CD14-positive monocyte (primary cell): ENCODE results near the gene SASS6. TPM values are rescaled to one million over a fixed set of nuclear protein-coding genes. Genes with fewer than 3 reads are reported as not detected.
A peak's percentile ranks its signal among the peaks of the same experiment; 100 is the strongest.

ENCODE experiments used
- DNase-seq, 3 donors: peaks; one replicate each; pipeline ENCODE4 v3.0.0-alpha.2; 2011 to 2022
- H2AFZ ChIP-seq: 2 replicates; pipeline ENCODE4 v1.6.0; 2012; ENCODE audit warnings: mild to moderate bottlenecking, low read depth, low read length, inconsistent platforms; ENCODE audit not compliant: insufficient read depth, poor library complexity, severe bottlenecking
- H3K27ac ChIP-seq, 2 donors: 1 replicate in 1 of 2; 2 replicates in 1 of 2; pipeline ENCODE4 v1.5.1; 2012 to 2013; ENCODE audit warnings: low read length in 2 of 2, control low read depth in 1 of 2, inconsistent platforms in 1 of 2, low read depth in 1 of 2, mild to moderate bottlenecking in 1 of 2
- H3K27me3 ChIP-seq, 2 donors: one replicate each; pipeline versions ENCODE4 v1.6.0 to v1.6.1; 2011 to 2013; ENCODE audit warnings: low read length in 2 of 2; ENCODE audit not compliant: control insufficient read depth in 2 of 2, insufficient read depth in 2 of 2
- H3K36me3 ChIP-seq, 2 donors: replicated peaks in 1 of 2; 1 replicate in 1 of 2; 2 replicates in 1 of 2; pipeline versions ENCODE4 v1.5.1 to v1.6.1; 2012 to 2013; ENCODE audit warnings: low read length in 2 of 2, control low read depth in 1 of 2, inconsistent platforms in 1 of 2, mild to moderate bottlenecking in 1 of 2; ENCODE audit not compliant: insufficient read depth in 2 of 2, control insufficient read depth in 1 of 2
- H3K4me1 ChIP-seq, 2 donors: 1 replicate in 1 of 2; 2 replicates in 1 of 2; pipeline versions ENCODE4 v1.5.1 to v1.6.1; 2012 to 2013; ENCODE audit warnings: low read length in 2 of 2, control low read depth in 1 of 2, inconsistent platforms in 1 of 2, mild to moderate bottlenecking in 1 of 2, moderate library complexity in 1 of 2; ENCODE audit not compliant: insufficient read depth in 2 of 2, control insufficient read depth in 1 of 2
- H3K4me2 ChIP-seq: replicated peaks from 2 replicates; pipeline ENCODE3; 2012; ENCODE audit warnings: low read length, moderate library complexity, mild to moderate bottlenecking; ENCODE audit not compliant: poor library complexity, severe bottlenecking; ENCODE audit errors: extremely low read depth
- H3K4me3 ChIP-seq, 3 experiments: fragments of 200-600 bp in 1 of 3; sonication (generic) in 1 of 3; replicated peaks in 1 of 3; 1 replicate in 2 of 3; 2 replicates in 1 of 3; pipeline ENCODE4 v1.5.1; 2011 to 2013; ENCODE audit warnings: low read length in 3 of 3, mild to moderate bottlenecking in 3 of 3, control low read depth in 2 of 3, low read depth in 2 of 3, inconsistent platforms in 1 of 3, moderate library complexity in 1 of 3
- H3K79me2 ChIP-seq: 2 replicates; pipeline ENCODE4 v1.6.0; 2012; ENCODE audit warnings: mild to moderate bottlenecking, control low read depth, inconsistent platforms, low read length, moderate library complexity; ENCODE audit not compliant: insufficient read depth
- H3K9ac ChIP-seq: 2 replicates; pipeline ENCODE4 v1.6.0; 2017; ENCODE audit warnings: low read length, mild to moderate bottlenecking; ENCODE audit not compliant: insufficient read depth, poor library complexity, severe bottlenecking
- H3K9me3 ChIP-seq, 2 donors: replicated peaks in 1 of 2; 1 replicate in 1 of 2; 2 replicates in 1 of 2; pipeline versions ENCODE4 v1.5.1 to v1.6.1; 2012 to 2013; ENCODE audit warnings: low read length in 2 of 2, control low read depth in 1 of 2; ENCODE audit not compliant: control insufficient read depth in 1 of 2, insufficient read depth in 1 of 2
- H4K20me1 ChIP-seq: 2 replicates; pipeline ENCODE4 v1.6.0; 2012; ENCODE audit warnings: mild to moderate bottlenecking, low read length, control low read depth, moderate library complexity; ENCODE audit not compliant: insufficient read depth
- H3K27ac Mint-ChIP-seq, 7 donors: one replicate each; pipeline ENCODE4 v1.8.0; 2020; ENCODE audit warnings: mild to moderate bottlenecking in 7 of 7, mixed read lengths in 7 of 7, moderate library complexity in 6 of 7, inconsistent platforms in 2 of 7
- H3K27me3 Mint-ChIP-seq, 3 donors: one replicate each; pipeline ENCODE4 v1.8.0; 2021 to 2022; ENCODE audit warnings: low read depth in 3 of 3, mild to moderate bottlenecking in 3 of 3, mixed read lengths in 3 of 3, moderate library complexity in 3 of 3, inconsistent platforms in 1 of 3
- H3K36me3 Mint-ChIP-seq, 2 donors: one replicate each; pipeline ENCODE4 v1.8.0; 2020; ENCODE audit warnings: mixed read lengths in 2 of 2, inconsistent platforms in 1 of 2, mild to moderate bottlenecking in 1 of 2
- H3K4me1 Mint-ChIP-seq: one replicate; pipeline ENCODE4 v1.8.0; 2020; ENCODE audit warnings: mild to moderate bottlenecking, mixed read lengths
- H3K4me3 Mint-ChIP-seq, 2 donors: one replicate each; pipeline ENCODE4 v1.8.0; 2020; ENCODE audit warnings: mild to moderate bottlenecking in 2 of 2, mixed read lengths in 2 of 2, moderate library complexity in 1 of 2
- H3K9me3 Mint-ChIP-seq, 7 donors: one replicate each; pipeline ENCODE4 v1.8.0; 2020 to 2022; ENCODE audit warnings: mixed read lengths in 7 of 7, mild to moderate bottlenecking in 6 of 7, moderate library complexity in 6 of 7, inconsistent platforms in 2 of 7
- WGBS: methylation state at CpG from one replicate; pipeline ENCODE4 v1.1.5; 2013; ENCODE audit warnings: missing lambda C conversion rate; ENCODE audit not compliant: insufficient coverage; 5-methylcytosine and 5-hydroxymethylcytosine counted together
- intact Hi-C, 2 donors: fragments of 100-400 bp; cut with micrococcal nuclease; formaldehyde crosslinking; loops; one replicate each; pipeline versions ENCODE4 v1.15.0 to v1.15.1; 2023
- polyA plus RNA-seq, 3 donors: library from polyadenylated mRNA; depleted of rRNA in 1 of 3; unstranded in 2 of 3; stranded (reverse) in 1 of 3; fragments of 300-500 nt in 2 of 3; fragments of >200 nt in 1 of 3; fragmentation: Illumina TruSeq in 2 of 3; gene quantifications; 1 replicate in 2 of 3; 2 replicates in 1 of 3; pipeline ENCODE4 v1.2.3, GENCODE V29; 2012 to 2021
- TF ChIP-seq, protein P1 (sequence below): fragments of 200-600 bp; IDR thresholded peaks from one replicate; pipeline ENCODE4 v1.8.0; 2022; ENCODE audit warnings: antibody characterized with exemption, mild to moderate bottlenecking

Gene SASS6
- polyA plus RNA-seq, 3 donors = 0.53 to 0.98 (median 0.93) TPM

DNA sequence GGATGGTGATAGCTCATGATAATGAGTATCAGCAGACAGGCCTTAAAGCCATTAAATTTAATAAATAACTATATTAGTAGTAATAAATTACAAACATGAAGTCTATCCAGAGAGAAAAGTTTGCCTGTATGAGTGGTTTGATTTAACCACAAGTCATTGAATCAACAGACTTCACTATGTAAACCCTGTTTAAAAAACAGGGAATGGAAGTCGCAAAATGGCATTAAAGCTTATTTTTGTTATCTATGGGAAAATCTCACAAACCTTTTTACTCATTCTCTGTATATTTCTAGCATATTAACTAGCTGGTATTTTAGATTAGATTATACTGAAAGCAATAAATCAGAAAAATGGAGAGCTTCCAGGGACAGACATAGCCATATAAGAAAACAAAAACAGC, 45.3 kb downstream of the SASS6 start:
- Histone ChIP-seq H3K9me3 (no peaks in the 10 kb centered on the region), H3K9ac (no peak overlapping the region), H3K4me3 (no peak overlapping the region), H3K36me3 (peaks cover 25 to 59% of the 10 kb centered on the region in 2 donors), H3K79me2 (no peaks in the 10 kb centered on the region), H2AFZ (no peak overlapping the region), H4K20me1 (no peaks in the 10 kb centered on the region), H3K4me1 (no peaks in the 10 kb centered on the region), H3K27ac (no peak overlapping the region), H3K4me2 (no peak overlapping the region), H3K27me3 (no peaks in the 10 kb centered on the region)
- H3K9me3 Mint-ChIP-seq = no peaks in the 10 kb centered on the region
- H3K4me1 Mint-ChIP-seq = no peaks in the 10 kb centered on the region
- H3K27me3 Mint-ChIP-seq = no peaks in the 10 kb centered on the region
- no CpG with 5 or more reads among the region's 1 CpG for WGBS
- H3K4me3 Mint-ChIP-seq = no peak overlapping the region
- H3K27ac Mint-ChIP-seq = peak overlapping the region in 1 of 7 donors; percentile 43
- H3K36me3 Mint-ChIP-seq = peaks cover 33 to 42% of the 10 kb centered on the region in 2 donors
- TF ChIP-seq, protein P1, sequence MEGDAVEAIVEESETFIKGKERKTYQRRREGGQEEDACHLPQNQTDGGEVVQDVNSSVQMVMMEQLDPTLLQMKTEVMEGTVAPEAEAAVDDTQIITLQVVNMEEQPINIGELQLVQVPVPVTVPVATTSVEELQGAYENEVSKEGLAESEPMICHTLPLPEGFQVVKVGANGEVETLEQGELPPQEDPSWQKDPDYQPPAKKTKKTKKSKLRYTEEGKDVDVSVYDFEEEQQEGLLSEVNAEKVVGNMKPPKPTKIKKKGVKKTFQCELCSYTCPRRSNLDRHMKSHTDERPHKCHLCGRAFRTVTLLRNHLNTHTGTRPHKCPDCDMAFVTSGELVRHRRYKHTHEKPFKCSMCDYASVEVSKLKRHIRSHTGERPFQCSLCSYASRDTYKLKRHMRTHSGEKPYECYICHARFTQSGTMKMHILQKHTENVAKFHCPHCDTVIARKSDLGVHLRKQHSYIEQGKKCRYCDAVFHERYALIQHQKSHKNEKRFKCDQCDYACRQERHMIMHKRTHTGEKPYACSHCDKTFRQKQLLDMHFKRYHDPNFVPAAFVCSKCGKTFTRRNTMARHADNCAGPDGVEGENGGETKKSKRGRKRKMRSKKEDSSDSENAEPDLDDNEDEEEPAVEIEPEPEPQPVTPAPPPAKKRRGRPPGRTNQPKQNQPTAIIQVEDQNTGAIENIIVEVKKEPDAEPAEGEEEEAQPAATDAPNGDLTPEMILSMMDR = no peak
- no peak for DNase-seq
- intact Hi-C loops = no loop called here

DNA sequence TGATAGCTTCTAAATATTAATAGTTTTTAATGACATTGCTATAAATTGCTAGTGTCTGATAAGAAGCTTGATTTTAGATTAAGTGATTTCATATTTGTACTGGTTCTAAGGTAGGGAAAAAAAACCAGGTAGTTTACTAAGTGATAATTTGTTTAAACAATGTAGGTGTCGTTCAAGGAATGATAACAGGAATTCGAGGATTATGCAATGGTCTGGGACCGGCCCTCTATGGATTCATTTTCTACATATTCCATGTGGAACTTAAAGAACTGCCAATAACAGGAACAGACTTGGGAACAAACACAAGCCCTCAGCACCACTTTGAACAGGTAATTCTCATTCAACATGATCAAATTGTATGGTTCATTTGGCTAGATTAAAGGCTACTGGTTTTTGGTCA, 52.4 kb downstream of the SASS6 start:
- no peak overlapping the region for H3K4me3 Mint-ChIP-seq
- no peak overlapping the region for H2AFZ ChIP-seq
- WGBS = 94% methylated on average over 3 of the region's 3 CpGs
- TF ChIP-seq, protein P1 = no peak
- no peaks in the 10 kb centered on the region for H3K27me3 ChIP-seq
- H3K4me1 Mint-ChIP-seq = no peaks in the 10 kb centered on the region
- H3K27ac Mint-ChIP-seq = no peak overlapping the region
- no peak overlapping the region for H3K9ac ChIP-seq
- H3K36me3 ChIP-seq = peaks cover 73 to 99% of the 10 kb centered on the region in 2 donors
- intact Hi-C loops = no loop called here
- no peak for DNase-seq
- H3K9me3 Mint-ChIP-seq = no peaks in the 10 kb centered on the region
- H3K27ac ChIP-seq = no peak overlapping the region
- H3K27me3 Mint-ChIP-seq = no peaks in the 10 kb centered on the region
- H4K20me1 ChIP-seq = no peaks in the 10 kb centered on the region
- no peaks in the 10 kb centered on the region for H3K79me2 ChIP-seq
- no peaks in the 10 kb centered on the region for H3K4me1 ChIP-seq
- H3K36me3 Mint-ChIP-seq = peaks cover 65% of the 10 kb centered on the region in 2 donors
- H3K4me3 ChIP-seq = no peak overlapping the region
- no peaks in the 10 kb centered on the region for H3K9me3 ChIP-seq
- no peak overlapping the region for H3K4me2 ChIP-seq
